ENCODE data around the gene INA. TPM values are rescaled to one million over a fixed set of nuclear protein-coding genes. Genes with fewer than 3 reads are reported as not detected.

INA gene
- total RNA-seq, 6 donors from 2014 or later, result 0.13 to 0.39 TPM; not detected in 4

GRCh38 chr10:103336370-103336769 is 59.4 kb downstream of the INA start:
- H3K36me3 ChIP-seq, result peaks cover 0 to 54% (median 16%) of the 10 kb centered on the region in 4 donors
- no peak overlapping the region for H3K4me3 ChIP-seq
- H3K9me3 ChIP-seq, result no peaks in the 10 kb centered on the region
- H3K27me3 ChIP-seq, result no peaks in the 10 kb centered on the region
- TF ChIP-seq POLR2A (IDR thresholded peaks at IDR 0.05), result no peak
- no peak for TF ChIP-seq CTCF (IDR thresholded peaks at IDR 0.05)
- TF ChIP-seq EP300 (IDR thresholded peaks at IDR 0.05), result no peak
- no peak for TF ChIP-seq POLR2AphosphoS5 (IDR thresholded peaks at IDR 0.05)
- no peak for ATAC-seq (ENCODE audit: low FRiP score in 2 of 2)
- whole genome bisulfite sequencing, 2 donors, result 94 to 98% methylated on average over 4 of the region's 4 CpGs
- H3K27ac ChIP-seq, result no peak overlapping the region
- no peaks in the 10 kb centered on the region for H3K4me1 ChIP-seq
- no peak for DNase-seq

Small RNA genes lying within 50 kb of the gene (small RNA-seq; reads per million reads assigned to genes)
- gene RNU11-3P, result 0 reads per million in 4 donors

Other genes starting within 250 kb of the INA start
- 100 to 1,000 TPM in 2 of 6 donors, 10 to 100 TPM in 4; 47.4 to 122 (median 85.1) TPM for gene NT5C2, start 83.9 kb upstream of the INA start, total RNA-seq
- not detected for gene RPEL1, start 31.3 kb upstream of the INA start, total RNA-seq
- gene PCGF6, start 74.0 kb downstream of the INA start, total RNA-seq, result 10 to 100 TPM in 1 of 6 donors, 1 to 10 TPM in 5; 6.0 to 10.9 (median 6.7) TPM
- 1 to 10 TPM; 1.1 to 7.6 (median 4.4) TPM for gene TAF5, start 90.8 kb downstream of the INA start, total RNA-seq
- 100 to 1,000 TPM in 4 of 6 donors, 1 to 10 TPM in 2; 5.1 to 218 (median 164) TPM for gene ATP5MK, start 119.3 kb downstream of the INA start, total RNA-seq
- gene PDCD11, start 119.5 kb downstream of the INA start, total RNA-seq, result 10 to 100 TPM; 14.8 to 25.1 (median 20.8) TPM
- gene CALHM2, start 175.2 kb downstream of the INA start, total RNA-seq, result 10 to 100 TPM; 25.6 to 56.8 (median 40.5) TPM
- gene CALHM1, start 181.8 kb downstream of the INA start, total RNA-seq, result not detected
- under 1 TPM in 2 of 6 donors, not detected in 4; 0.30 to 0.79 TPM for gene CALHM3, start 202.1 kb downstream of the INA start, total RNA-seq
- gene NEURL1, start 216.6 kb downstream of the INA start, total RNA-seq, result 1 to 10 TPM in 1 of 6 donors, under 1 TPM in 4, not detected in 1; 0.22 to 1.1 (median 0.80) TPM